NCI-H526 (cell line): Measurements from ENCODE around the gene CFP.
"Not testable (repeated sequence)": the region's sequence is repeated elsewhere in the genome, so short reads cannot be mapped to it uniquely, and the experiment has no call there.

Source experiments
- DNase-seq, 2 experiments: peaks; one replicate each; lab custom pipeline; 2025; lab: John Stamatoyannopoulos, UW

The CFP gene

DNA sequence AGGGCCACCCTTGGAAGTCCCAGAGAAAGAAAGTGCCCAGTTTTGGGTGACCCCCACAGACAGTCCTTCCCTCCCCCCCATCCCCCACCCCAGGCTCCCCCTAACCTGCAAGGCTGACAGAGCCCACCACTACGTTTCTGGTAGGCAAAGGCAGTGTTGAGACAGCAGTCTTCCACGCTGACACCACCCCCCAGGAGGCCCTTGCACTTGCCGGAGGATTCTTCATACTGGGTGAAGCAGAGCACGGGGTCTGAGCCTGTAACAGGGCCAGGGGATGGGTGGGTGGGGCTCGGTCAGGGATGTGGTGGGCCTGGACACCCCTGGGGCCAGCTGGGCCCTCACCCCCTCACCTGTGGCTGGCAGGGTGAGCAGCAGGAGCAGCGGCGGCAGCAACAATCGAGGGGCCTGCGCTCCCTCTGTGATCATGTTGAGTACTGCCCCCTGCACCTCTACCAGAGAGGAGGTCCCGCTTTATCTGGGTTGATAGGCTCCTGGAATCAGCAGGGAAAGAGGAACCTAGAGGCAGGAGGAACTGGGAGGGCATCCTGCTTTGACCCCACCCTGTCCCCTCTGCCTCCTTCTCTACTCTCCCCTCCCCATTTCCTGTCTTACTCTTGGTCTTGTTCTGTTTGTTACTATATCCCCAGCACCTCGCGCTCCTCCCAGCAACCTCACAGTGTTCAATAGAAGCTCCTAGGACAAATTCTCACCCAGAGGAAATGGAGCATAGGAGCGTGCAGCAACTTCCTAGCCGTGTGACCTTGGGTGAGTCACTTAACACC lies at the start of gene CFP:
CFP (minus strand) TSS at position 512 of the 782 bp plus-strand sequence; CDS start at position 426, 86 bp downstream.
- no peak for DNase-seq

DNA sequence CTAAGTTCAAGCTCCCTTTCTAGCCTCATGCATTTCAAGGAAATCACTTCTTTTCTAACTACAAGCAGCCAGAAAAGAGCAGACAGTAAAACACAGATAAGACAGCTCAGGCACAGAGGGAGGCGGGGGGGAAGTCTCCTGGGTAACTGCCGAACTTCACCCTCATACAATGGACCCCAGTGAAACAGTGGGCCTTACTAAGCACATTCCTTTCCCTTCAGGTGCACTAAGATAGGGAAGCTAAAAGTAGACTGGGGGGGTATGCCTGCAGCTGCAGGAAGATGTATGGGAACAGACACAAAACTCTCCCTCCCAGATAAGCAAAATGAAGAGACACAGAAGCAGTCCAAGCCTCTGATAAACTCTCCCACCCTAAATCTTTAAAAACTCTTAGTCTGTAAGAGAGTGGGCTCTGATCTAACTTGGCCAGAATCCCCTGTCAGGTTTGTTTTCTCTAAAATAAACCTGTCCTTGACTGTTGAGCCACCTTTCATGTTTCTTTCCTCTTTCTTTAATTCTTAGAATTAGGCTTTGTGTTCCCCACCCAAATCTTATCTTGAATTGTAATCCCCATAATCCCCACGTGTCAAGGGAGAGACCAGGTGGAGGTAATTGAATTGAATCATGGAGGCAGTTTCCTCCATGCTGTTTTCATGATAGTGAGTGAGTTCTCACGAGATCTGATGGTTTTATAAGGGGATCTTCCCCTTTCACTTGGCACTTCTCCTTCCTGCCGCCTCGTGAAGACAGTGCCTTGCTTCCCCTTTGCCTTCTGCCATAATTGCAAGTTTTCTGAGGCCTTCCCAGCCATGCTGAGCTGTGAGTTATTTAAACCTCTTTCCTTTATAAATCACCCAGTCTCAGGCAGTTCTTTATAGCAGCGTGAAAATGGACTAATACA lies 46.5 kb upstream of the CFP start:
- not testable (repeated sequence) for DNase-seq

DNA sequence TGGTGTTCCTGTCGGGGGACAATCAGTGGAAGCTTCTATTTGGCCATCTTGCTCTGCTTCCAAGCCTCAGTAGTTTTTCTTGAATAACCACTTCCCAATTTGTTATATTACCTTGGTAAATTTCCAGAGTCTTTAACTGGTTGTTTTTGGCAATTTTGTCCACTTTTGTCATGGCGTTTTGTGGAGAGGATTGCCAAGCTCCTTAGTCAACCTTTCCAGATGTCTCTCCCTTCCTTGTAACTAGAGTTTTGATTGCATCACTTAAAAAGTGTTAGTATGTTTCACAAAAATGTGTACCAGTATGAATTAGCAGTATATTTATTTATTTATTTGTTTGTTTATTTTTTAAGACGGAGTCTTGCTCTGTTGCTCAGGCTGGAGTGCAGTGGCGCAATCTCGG lies 45.0 kb upstream of the CFP start:
- DNase-seq: no peak

DNA sequence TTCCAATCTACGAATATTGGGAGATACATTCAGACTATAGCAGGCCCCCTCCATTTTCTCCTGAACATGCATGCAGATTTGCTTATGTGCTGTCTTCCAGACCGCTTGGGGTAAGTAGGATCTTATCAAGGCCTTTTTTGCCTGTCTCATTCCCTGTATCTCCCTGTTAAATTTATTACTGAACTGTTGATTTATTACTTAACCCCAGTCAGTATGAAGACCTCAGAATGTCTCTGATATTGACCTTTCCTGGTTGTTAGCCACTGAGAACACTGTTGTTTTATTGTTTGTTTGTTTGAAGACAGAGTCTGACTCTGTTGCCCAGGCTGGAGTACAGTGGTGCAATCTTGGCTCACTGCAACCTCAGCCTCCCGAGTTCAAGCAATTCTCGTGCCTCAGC lies 36.1 kb upstream of the CFP start:
- not testable (repeated sequence) for DNase-seq

DNA sequence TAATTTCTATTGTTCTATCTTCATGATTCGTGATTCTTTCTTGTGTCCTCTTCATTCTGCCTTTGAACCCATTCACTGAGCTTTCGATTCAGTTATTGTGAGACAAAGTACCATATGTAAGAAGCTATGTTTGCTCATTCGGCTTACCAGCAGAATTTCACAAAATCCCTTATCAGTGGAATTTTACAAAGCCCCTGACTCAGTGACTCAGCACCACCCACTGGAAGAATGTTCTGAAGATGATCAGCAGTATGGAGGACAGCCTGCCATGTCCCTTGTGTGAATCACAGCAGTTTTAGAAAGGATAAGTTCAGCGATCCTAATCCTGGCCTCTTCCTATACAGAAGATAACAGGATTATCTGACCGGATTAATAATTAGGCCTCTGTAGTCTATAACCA lies 35.0 kb upstream of the CFP start:
- no peak for DNase-seq

DNA sequence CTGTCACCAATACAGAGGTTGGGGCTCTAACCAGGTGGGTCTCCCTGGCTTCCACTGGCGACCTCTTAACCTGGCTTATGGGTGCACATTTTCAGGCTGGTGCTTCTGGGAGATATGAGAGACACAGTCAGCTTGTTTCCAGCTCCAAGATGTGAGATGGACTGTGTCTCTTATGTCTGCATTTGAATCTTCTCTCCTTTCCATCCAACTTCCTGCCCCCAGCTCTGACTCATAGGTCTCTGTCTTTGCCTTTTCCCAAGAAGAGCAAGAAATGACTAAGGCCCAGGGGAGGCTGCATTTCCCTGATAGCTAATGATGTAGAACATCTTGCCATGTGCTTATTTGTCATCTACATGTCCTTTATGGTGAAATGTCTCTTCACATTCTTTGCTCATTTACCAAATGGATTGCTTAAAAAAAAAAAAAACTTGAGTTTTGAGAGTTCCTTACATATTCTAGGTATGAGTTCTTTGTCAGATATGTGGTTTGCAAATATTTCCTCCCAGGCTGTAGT lies 32.5 kb upstream of the CFP start:
- no peak for DNase-seq

DNA sequence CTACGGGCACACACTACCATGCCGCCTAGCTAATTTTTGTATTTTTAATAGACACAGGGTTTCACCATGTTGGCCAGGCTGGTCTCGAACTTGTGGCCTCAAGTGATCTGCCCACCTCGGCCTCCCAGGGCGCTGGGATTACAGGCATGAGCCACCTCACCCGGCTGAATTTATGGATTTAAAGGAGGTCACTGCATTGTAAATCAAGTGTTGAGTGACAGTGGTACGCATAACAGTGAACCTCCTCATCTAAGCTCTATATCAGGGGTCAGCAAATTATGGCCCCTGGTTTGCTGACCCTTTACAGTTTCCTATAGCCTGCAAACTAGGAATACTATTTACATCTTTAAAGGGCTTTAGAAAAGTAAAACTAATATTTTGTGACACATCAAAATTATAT lies 31.8 kb upstream of the CFP start:
- DNase-seq: no peak

DNA sequence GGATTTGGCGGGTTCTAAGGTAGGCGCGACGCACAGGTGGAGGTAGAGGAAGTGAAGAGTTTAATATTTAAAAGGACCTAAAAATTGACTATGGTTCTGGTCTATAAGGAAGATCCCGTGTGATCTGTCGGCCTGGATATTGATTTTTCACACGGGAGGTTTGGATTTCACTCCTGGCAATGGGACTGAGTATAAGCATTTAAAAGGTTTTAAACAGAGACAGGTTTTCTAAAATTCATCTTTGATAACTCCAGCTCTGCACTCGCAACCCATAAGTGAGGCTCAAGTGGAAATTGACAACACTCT lies 29.6 kb upstream of the CFP start:
- peak in 1 of 2 experiments; percentile 29 for DNase-seq

DNA sequence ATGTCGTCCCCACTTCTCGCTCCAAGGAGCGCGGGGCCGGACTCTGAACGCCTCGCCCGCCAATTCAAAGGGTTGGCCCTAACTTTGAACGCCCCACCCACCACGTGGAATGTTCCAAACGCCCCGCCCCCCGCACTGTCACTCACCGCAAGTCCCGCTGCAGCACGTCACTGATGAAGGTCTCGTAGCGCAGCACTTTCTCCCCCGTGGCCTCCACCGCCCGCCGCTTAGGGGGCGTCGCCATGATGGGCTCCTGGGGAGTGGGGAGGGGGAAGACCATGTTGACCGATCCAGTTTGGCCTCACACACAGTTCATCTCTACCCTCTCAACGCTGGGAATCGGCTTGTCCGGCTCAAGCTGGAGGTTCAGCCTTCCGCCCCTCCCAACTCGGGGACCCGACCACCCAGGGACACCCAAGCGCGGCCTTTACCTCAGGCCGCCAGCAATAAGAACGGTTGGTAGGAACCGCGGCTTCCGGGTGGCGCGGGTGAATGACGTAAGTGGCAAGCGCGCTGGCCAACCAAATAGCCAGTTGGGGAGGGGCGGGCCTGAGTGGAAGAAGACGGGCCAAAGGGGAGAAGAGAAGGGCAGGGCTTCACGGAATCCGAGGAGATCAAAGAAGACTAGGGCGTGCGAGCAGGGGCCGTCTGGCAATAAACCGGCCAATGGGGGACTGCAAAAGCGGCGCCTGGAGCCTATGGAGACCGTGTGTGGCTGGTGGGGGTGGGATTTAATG lies 29.1 kb upstream of the CFP start, which contains the start of gene UXT:
UXT (minus strand) TSS at position 497 of the 737 bp plus-strand sequence; CDS start at position 244, 253 bp downstream.
- DNase-seq: peak; percentile 94 to 95

DNA sequence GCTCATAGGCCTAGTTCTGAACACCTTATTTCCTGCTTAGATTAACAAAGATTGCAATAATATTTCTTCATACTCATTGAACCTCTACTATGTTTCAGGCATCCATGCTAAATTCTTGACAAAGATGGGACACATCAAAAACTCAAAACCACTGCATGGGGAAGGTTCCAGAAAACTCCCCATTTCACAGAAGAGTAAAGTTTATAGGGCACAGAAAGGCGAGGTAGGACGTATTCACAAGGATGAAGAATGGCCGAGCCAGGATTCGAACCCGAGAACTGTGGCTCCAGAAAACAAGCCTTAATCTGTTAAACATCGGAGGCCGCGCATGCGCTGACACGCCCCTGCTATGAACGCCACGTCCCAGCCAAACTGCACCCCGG lies 28.6 kb upstream of the CFP start:
- no peak for DNase-seq

DNA sequence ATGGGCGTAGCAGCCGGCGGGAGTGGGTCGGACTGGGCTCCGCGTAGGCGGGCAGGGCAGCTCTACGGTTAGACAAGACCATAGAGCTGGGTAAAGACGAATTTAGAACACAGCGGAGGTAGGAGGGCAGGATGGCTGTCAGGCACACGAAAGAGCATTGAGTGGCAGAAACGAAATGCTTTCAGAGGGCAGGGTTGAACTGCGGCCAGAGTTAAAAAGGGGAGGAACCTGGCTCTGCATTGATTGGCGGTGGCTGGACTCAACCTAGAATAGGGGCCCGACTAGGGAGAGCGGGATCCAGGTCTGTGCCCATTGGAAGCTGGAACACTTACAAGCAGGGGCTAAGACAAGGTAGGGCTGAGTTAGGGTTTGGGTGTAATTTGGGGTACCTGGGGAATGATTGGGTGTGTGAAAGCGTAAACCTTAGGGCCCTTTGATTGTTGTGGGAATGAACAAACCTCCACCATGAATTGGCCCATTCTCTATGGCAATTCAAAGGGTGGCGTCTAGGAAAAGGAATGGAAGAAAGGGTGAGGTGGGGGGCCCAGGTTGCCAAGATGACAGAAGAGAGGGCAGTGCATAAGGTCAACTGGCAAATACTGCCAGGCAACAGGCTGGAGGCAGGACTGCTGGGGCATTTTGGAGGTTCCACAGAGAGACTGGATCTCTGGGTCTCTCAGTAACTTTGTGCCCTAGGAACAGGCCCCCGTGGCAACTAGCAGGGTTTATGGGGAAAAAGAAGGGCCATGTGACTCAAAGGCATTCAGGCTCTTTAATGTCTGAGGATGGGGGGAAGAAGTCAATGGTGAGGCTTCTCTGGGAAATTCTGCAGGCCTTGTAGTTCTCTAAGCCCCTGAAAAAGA lies 21.5 kb upstream of the CFP start:
- DNase-seq: no peak

DNA sequence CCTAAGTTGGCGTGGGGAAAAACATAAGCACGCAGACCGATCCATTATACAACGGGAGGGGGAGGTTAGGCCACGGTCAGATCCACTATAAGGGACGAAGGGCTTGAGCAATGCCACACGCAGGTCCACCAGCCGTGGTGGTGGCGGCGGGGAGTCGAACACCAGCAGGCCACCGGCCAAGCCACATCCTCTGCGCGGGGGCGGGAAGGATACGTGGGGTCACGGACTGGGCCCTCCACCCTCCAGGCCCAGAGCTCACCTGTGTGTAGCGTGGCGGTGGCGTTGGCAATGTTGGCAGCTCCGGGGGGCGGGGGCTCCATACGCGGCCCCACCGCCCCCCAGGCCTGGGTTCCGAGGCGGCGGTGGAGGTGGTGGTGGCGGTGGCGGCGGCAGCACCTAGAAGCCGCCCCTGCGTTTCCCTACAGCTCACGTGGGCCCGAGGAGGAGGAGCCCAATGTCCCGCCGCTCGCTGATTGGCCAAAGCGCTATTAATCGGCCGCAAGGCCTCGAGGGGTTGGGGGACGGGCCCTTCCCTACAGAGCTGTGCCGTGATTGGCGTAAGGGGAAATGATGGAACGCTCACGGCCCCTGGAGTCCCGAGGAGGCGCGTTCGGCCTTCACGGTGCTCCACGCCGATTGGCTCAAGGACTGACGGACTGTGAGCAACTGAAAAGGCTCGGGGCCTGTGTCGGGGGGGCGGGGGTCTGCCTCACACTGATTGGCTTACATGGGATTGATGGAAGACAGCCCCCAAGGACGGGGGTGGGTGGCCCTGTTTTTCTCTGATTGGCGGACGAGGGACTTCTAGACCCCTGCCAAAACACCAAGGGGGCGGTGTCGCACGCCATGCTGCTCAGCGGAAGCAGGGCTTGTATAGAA lies 20.7 kb upstream of the CFP start, which contains the start of gene ELK1:
ELK1 (minus strand) TSS at position 400 of the 879 bp plus-strand sequence. CDS start 9,122 bp downstream, outside the sequence.
- DNase-seq: peak; percentile 98

DNA sequence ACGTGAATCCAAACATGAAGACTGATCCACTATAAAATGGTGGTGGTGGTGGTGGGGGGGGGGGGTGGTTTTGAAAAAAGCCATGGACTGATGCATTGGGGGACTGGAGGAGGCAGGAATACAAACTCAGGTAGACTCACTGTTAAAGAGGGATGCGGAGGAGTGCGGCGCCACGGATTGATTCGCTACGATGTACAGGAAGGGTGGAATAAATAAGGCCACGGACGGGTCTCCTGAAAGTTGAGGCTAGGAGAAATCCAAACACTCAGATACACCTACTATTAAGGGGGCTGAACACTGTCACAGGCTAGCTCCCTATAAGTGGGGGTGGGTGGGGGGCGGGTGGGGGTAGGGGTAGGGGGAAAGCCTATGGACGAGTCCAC lies 20.0 kb upstream of the CFP start:
- peak in 1 of 2 experiments; percentile 17 for DNase-seq

DNA sequence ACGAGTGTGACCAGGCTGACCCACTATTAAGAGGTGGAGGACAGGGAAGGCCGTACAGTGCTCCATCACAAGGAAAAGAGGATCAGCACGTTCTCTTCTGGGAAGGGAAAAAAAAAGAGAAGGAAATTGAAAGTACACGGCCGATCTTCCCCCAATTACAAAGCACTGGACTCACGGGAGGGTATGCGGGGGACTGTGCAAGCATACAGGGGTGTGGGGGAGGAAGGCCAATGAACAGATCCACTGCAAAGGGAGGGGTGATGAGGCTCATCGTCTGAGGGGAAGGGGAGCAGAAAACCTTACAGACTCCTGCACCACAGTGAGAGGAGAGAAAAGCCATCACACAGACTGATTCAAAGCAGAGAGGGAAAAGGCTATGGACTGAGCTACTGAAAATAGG lies 19.5 kb upstream of the CFP start:
- no peak for DNase-seq

DNA sequence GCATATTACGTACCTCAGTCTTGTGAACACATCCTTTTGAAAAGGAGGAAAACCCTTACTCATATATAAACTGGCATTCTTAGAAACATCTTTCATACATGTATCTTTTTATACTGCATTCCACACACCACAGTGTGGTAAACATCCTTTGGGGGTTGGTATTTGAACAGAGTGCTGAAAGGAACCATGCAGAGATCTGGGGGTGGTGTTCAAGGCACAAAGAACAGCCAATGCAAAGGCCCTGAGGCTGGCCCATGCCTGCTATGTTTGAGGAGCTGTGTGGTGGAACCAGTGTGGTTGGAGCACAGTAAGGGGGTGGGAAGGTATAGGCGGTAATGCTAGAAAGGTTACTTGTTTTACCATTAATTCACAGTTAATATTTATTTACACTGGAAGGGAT lies 18.6 kb upstream of the CFP start:
- DNase-seq: no peak

DNA sequence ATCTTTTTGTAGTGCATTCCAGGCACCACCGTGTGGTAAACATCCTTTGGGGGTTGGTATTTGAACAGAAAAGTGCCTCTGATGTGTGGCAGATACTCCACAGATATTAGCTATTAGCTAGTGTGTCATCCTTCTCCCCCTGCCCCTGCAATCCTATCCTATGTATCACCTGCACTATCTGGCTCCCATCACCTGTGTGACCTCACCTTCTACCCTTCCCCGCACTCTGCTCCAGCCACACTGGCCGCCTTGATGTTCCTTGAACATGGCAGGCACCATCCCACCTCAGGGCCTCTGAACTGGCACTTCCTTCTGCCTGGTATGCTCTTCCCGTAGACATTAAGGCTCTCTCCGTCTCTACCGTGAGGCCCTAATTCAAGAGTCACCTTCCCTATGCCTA lies 16.9 kb upstream of the CFP start:
- no peak for DNase-seq

DNA sequence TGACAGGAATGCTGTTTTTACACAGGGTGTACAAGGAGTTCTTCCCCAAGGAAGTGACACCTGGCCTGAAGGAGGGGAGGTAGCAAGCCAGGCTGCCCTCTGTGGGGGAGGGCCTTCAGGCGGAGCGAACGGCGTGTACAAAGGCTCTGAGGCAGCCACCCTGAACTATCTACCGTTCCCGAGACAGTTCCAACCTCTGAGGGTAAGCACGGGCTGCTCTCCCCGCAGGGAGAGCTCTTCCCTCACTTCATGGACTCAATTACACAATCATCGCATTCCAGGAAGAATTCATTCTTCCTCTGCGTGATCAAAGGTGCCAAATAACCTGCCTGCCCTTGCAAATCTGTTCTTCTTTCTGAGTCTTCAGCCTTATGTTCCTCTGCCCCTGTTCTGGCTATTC lies 15.8 kb upstream of the CFP start:
- no peak for DNase-seq

DNA sequence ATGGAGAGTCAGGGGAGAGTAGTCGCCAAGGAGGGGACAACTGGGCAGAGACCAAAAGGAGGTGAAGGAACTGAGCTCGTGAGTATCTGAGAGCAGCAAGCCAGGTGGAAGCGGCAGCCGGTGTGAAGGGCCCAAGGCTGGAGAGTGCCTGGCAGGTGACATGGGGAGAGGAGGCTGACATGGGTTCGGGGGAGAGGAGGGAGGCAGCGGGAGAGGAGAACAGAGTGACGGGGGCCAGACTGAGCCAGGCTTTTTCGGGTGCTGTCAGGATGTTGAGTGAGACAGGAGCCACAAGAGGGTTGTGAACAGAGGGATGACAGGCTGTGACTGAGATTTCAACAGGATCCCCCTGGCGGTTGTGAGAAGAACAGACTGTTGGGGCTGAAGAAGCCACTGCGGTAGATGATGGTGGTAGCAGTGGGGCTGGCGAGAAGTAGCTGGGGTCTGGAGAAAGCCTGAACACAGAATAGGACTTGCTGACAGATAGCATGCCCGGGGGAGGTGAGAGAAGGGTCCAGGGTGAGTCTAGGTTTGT lies 14.9 kb upstream of the CFP start:
- DNase-seq: peak in 1 of 2 experiments; percentile 46

DNA sequence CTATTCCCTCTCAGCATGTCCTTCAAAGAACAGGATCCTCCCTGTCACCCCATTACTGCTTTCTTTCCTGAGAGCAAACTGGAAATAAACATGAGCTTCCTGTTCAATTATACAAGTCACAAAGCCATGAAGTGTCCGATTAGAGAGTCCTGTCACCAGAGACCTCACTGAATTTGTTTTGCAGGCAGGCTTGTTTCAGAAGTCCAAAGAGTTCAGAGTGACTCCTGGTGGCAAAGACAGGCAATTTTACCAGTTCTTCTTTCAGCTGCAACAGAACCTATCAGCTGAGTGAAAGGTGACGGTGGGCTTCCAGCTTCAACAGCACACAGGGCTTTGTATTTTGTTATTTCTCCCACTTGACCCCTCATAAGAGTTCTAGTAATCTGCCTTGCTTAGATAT lies 14.2 kb upstream of the CFP start:
- DNase-seq: peak in 1 of 2 experiments; percentile 1

DNA sequence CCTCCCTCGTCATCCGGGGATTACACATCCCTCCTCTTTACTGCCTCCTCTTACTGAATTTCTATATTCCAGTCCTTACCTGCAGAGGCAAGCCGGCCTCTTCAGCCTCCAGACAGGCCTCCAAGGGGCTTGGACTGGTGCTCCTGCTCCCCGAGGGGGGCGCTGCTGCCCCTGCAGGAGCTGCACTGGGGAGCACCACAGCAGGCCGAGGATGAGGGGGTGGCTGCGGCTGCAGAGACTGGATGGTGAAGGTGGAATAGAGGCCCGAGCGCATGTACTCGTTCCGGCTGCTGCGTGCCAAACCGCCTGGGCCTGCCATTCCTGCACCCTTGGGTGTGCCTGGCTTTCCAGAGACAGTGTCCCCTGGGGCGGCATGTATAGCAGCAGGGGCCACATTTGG lies 9.1 kb upstream of the CFP start:
- no peak for DNase-seq
